GM19452 (cell line): ENCODE data around the gene NEU4.
"Not testable (repeated sequence)": the region's sequence is repeated elsewhere in the genome, so short reads cannot be mapped to it uniquely, and the experiment has no call there.

Experiments used
- ATAC-seq: cut with Tn5 transposase; IDR thresholded peaks from one replicate; pipeline ENCODE4 v1.9.1; 2021; ENCODE audit not compliant: unreplicated experiment

Gene NEU4, protein sequence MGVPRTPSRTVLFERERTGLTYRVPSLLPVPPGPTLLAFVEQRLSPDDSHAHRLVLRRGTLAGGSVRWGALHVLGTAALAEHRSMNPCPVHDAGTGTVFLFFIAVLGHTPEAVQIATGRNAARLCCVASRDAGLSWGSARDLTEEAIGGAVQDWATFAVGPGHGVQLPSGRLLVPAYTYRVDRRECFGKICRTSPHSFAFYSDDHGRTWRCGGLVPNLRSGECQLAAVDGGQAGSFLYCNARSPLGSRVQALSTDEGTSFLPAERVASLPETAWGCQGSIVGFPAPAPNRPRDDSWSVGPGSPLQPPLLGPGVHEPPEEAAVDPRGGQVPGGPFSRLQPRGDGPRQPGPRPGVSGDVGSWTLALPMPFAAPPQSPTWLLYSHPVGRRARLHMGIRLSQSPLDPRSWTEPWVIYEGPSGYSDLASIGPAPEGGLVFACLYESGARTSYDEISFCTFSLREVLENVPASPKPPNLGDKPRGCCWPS

DNA sequence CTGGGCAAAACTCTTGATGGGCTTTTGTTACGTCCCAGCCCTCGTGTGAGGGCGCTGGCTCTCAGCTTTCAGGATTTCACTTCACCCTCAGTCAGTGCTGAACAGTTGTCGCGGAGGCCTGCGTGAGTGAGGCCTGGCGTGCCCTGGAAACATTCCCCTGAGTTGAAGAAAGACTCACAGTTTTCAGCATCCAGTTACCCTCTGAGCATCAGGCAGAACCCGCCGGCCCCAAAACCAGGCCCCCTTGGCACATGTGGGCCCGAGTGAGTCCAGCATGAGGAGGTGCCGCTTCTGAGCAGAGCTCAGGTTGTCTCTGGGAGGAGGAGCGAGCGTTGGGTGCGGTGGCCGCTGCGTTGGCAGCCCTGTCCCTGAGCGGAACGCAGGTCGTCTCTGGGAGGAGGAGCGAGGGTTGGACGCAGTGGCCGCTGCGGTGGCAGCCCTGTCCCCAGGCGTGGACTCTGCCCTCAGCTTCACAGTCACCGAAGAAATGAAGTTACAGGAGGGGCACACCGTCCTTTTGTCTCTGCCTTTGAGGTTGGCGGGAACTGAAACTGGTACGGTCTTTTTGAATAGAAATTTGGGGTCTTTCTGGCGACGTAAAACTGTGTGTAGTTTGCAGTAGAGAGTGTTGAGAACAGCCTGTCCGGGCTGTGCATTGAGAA is at the start of gene NEU4:
Gene NEU4, plus strand, starts transcription at position 473 of the 662 bp plus-strand sequence. CDS start 5,292 bp downstream, outside the sequence.
- ATAC-seq, result no peak

- not testable (repeated sequence) for ATAC-seq
Observed at GRCh38 chr2:241759893-241760292, 49.1 kb upstream of the NEU4 start.

DNA sequence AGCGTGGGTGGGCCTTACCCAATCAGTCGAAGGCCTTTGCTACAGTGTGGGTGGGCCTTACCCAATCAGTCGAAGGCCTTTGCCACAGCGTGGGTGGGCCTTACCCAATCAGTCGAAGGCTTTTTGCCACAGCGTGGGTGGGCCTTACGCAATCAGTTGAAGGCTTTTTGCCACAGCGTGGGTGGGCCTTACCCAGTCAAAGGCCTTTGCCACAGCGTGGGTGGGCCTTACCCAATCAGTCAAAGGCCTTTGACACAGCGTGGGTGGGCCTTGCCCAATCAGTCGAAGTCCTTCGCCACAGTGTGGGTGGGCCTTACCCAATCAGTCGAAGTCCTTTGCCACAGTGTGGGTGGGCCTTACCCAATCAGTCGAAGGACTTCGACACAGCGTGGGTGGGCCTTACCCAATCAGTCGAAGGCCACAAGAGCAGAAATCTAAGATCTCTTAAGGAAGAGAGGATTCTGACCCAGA is 48.7 kb upstream of the NEU4 start:
- no peak for ATAC-seq

GRCh38 chr2:241762321-241762932 is 46.6 kb upstream of the NEU4 start:
- no peak for ATAC-seq

- ATAC-seq, result peak; percentile 70
Observed at GRCh38 chr2:241762933-241763369, 46.0 kb upstream of the NEU4 start.

DNA sequence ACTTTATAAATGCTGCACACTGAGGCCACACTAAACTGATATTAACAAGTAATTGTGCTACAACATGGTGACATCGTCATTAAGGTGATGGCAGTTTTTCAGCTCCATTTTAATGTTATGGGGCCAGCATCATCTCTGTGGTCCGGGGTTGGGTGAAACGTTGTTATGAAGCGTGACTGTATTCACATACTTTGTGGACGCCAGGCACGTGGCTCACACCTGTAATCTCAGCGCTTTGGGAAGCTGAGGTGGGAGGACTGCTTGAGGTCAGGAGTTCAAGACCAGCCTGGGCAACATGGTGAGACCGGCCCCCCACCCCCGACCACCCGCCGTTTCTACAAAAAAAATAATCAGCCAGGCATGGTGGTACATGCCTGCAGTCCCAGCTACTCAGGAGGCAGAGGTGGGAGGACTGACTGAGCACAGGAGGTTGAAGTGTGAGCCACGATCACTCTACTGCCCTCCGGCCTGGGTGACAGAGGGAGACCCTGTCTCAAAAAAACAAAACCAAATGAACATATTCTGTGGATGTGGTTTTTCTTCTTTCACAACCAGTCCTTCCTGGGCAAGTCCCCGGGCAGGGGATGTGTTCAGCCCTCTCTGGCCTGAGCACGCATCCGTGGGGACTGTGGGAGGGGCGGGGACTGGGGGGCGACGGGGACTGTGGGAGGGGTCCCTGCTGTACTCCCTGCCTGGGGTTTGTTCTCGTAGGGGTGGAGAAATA is 45.3 kb upstream of the NEU4 start:
- ATAC-seq, result no peak

GRCh38 chr2:241764275-241765241 is 44.4 kb upstream of the NEU4 start:
- no peak for ATAC-seq

DNA sequence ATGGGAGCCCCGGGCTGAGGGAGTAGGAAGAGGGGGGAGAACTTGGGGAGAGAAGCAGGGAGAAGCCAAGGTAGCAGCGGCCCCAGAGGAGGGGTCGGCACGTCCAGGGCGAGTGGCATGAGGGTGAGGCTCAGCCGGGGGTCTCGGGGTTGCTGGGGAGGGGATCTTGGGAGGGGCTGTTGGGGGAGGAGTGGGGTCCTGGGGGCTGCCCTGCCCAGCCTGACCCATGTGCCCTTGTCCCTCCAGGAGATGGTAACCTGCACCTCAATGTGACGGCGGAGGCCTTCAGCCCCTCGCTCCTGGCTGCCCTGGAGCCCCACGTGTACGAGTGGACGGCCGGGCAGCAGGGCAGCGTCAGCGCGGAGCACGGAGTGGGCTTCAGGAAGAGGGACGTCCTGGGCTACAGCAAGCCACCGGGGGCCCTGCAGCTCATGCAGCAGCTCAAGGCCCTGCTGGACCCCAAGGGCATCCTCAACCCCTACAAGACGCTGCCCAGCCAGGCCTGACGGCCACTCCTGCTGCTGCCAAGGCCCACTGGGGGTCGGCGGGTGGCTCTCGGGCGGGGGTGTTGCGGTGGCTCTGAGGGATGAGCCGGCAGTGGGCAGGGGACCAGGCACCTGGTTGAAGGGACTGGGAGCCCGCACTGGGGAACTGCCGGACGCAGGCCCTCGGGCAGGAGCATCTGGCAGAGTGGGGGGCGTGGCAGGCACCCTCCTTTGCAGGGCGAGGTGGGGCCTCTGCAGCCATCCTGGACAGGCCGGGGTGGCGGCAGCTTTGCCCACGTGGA is 41.3 kb upstream of the NEU4 start:
- no peak for ATAC-seq

GRCh38 chr2:241768251-241768711 is 40.7 kb upstream of the NEU4 start:
- ATAC-seq, result no peak

- no peak for ATAC-seq
Observed at GRCh38 chr2:241768850-241769249, 40.1 kb upstream of the NEU4 start.

DNA sequence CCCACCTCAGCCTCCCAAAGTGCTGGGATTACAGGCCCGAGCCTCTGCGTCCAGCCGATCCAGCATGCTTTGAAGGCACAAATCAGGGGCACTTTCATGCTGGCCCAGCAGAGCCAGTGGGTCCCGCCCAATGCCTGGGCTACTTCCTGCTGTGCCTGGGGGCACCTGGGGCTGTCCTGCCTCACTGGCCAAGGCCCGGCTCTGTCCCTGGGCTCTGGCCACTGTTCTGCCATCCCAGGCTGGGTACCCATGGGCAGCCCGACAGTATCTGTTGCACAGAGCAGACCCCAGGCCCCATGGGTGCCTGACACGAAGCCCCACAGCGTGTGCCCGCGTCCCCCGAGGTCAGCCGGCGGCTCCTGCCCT is 39.2 kb upstream of the NEU4 start:
- no peak for ATAC-seq

DNA sequence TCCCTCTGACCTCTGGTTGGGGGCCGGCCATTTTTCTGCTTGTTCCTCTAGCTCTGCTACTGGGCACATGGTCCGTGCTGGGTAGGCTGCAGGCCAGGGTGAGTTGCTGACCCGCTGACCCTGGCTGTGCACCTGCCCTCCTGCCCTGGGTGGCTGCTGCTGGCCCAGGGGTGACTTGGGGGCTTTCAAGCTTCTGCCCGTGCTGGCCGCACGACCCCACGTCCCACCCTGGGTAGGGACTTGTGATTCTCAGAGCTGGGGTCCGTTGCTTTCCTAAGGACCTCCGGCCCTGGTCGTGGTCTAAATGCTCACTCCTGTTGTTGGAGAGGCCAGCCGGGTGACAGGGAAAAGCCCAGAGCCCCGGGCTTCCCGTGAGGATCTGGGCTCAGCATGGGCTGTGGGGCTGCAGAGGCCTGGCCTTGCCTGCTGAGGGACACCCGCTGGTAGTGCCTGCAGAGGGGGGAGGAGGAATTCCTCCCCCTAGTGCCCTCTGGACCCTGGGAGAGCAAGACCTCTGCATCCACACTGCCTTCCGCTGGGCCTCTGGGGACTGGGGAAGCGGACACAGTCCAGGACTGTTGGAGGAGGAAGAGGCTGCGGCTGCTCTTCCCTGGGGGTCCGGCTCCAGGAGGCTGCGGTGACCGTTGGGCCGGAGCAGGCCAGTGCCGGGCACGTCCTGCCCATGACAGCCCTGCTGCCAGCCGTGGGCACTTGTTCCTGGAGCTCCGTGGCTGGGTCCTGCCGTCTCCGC is 38.6 kb upstream of the NEU4 start:
- ATAC-seq, result no peak

DNA sequence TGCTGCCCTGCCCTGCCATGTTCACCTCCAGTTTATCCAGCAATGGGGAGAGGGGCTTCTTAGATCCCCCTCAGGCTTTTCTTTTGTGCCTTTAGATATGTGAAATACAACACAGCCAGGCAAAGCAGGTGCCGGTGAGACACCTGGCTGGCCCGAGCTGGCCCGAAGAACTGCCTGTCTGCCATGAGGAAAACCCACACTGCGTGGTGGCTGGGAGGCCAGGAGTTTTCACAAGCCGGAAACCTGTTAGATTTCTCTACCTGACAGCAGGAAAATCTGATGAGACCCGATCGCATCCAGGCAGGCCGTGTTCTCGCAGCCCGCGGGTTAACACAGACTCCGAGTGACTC is 38.1 kb upstream of the NEU4 start:
- ATAC-seq, result no peak

DNA sequence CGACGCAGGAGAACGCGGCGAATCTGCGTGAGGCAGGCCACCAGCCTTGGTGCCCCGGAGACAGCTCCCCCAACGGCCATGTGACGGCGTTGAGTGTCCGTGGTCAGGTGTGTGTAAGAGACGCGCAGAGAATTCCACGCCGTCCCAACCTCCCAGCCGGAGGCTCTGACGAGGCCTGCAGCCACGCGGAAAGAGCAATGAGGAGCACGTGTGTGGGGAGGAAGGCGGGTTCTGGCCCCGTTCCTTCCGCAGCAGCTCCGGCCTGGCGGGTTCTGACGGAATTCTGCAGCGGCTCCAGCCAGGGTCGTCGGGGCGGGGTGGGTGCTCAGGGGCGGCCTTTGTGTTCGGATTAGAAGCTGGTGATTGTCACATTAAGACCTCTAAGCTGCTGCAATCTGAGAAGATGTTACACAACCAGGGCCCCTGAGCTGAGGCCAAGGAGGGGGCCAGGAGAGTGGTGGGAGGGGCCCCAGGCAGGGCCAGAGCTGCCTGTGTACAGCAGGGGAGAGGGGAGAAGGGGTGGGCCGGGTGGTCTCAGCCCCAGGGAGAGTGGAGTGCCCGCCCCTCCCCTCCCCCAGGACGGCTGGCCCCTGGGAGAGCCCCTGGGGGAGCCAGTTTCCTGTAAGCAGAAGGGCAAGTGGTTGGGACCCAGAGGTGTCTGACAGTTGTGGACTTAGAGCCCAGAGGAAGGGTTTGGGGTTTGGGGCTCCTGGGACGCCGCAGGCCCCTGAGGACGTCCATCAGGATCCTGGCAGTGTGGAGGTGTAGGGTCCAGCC is 37.5 kb upstream of the NEU4 start:
- ATAC-seq, result no peak

- no peak for ATAC-seq
Observed at GRCh38 chr2:241772063-241772499, 36.9 kb upstream of the NEU4 start.

DNA sequence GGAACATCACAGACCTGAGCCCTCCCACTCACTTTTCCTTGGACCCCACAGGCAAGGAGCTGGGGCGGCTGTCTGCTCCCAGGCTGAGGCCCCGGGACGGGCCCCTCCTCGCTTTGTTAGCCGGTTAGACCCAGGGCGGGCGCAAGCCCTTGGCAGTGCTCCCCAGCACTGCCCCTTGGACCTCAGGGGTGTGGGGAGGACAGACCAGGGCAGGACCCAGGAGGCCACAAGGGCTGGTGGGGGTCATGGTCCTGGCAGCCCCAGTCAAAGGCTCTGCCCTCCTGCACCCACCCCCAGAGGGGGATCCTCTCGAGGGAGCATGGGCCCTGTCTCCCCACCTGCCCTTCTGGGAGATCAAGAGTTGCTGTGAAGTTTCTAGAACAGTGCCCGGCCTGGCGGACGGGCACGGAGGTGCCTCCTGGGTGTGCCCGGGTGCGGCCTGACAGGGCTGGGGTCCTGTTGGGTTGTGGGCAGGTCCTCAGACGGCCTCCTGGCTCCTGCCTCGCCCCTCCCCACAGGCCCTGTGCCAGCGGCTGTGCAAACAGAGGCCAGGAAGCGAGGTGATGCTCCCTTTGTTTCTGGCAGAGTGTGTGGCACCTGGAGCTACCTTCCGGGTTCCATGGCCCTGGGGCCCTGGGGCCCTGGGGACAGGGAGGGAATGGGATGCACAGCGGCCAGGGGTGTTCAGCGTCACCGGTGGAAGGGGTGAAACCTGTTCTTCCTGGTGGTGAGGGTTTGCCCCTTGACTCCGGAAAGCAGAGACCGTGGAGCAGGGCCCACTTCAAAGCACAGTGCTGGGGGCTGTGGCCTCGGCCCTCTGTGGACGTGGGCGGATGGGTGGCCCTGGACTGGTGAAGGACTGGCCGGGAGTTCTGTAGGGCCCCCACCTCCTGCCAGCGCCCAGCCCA is 35.2 kb upstream of the NEU4 start:
- no peak for ATAC-seq
